Measurements from ENCODE around the gene AFF3.

The AFF3 gene

DNA sequence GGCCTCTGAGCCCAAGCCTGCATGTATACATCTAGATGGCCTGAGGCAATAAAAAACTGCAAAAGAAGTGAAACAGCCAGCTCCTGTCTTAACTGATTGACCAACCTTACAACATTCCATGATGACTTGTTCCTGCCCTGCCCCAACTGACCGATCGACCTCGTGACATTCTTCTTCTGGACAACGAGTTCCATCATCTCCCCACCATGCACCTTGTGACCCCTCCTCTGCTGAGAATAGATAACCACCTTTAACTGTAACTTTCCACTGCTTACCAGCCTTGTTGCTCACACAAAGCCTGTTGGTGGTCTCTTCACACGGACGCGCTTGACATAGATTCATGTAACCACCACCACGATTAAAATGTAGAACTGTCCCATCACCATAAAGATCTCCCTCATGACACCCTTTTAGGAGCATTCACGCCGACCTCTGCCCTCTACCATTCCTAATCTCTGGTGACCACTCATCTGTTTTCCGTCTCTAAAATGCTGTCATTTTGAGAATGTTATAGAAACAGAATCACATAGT lies 532.5 kb downstream of the AFF3 start:
- H3K4me3 ChIP-seq (ENCODE audit: low read depth in 1 of 2, low read length in 1 of 2), result no peak overlapping the region
- no peaks in the 10 kb centered on the region for H3K9me3 ChIP-seq
- TF ChIP-seq, protein P1, sequence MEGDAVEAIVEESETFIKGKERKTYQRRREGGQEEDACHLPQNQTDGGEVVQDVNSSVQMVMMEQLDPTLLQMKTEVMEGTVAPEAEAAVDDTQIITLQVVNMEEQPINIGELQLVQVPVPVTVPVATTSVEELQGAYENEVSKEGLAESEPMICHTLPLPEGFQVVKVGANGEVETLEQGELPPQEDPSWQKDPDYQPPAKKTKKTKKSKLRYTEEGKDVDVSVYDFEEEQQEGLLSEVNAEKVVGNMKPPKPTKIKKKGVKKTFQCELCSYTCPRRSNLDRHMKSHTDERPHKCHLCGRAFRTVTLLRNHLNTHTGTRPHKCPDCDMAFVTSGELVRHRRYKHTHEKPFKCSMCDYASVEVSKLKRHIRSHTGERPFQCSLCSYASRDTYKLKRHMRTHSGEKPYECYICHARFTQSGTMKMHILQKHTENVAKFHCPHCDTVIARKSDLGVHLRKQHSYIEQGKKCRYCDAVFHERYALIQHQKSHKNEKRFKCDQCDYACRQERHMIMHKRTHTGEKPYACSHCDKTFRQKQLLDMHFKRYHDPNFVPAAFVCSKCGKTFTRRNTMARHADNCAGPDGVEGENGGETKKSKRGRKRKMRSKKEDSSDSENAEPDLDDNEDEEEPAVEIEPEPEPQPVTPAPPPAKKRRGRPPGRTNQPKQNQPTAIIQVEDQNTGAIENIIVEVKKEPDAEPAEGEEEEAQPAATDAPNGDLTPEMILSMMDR (IDR thresholded peaks at IDR 0.05), result no peak
- no peaks in the 10 kb centered on the region for H3K36me3 ChIP-seq
- H3K27me3 ChIP-seq, result no peaks in the 10 kb centered on the region
- H3K27ac ChIP-seq, result no peak overlapping the region
- H3K4me1 ChIP-seq (ENCODE audit: control insufficient read depth in 1 of 2, insufficient read depth in 1 of 2, low read depth in 1 of 2, low read length in 1 of 2), result no peaks in the 10 kb centered on the region

DNA sequence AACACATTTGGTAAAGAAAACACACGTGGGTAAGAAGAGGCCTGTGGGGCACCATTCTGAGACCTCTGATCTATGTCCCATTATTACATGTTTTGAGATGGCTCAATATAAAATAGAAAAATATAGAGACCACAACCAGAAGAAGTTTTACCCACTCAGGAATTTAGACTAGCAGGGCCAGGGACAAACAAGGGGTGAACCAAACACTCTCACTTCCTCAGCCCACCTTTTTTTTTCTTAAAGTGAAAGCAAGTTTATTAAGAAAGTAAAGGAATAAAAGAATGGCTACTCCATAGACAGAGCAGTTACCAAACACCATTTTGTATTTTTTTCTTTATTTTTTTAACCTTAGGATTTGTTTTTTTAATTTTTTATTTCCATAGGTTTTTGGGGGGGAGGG lies 533.5 kb downstream of the AFF3 start:
- Histone ChIP-seq H3K27me3 (no peaks in the 10 kb centered on the region), H3K27ac (no peak overlapping the region), H3K4me1 (ENCODE audit: control insufficient read depth in 1 of 2, insufficient read depth in 1 of 2, low read depth in 1 of 2, low read length in 1 of 2) (no peaks in the 10 kb centered on the region), H3K36me3 (no peaks in the 10 kb centered on the region), H3K9me3 (no peaks in the 10 kb centered on the region), H3K4me3 (ENCODE audit: low read depth in 1 of 2, low read length in 1 of 2) (no peak overlapping the region)
- TF ChIP-seq, protein P1 (IDR thresholded peaks at IDR 0.05), result no peak

DNA sequence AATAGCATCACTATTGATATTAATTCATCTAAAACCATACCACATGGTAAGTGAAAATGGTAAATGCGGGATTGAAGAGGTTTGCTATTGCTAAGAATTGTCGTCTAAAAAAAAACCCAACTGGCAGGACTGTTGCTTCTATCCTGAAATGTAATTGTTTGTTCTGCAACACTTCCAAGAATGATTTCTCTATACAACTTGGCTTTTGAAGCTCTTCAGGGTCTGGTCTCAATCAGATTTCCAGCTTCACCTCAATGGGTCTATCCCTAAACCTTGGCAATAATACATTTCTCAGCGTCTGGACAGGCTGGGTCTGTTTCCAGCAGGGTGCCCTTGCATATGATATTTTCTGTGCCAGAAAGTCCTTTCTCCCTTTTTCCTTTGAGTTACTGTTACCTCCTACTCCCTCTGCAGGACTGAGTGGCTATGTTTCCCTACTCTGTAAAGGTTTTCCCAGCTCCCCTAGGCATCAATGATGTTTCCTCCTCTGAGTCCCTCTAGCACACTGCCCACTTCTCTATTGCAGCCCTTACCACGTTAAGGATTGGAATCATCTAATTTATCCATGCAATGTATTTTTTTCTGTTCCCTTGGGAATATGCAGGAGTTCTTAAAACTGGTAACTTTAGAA lies 534.4 kb downstream of the AFF3 start:
- Histone ChIP-seq H3K27me3 (no peaks in the 10 kb centered on the region), H3K9me3 (no peaks in the 10 kb centered on the region), H3K27ac (no peak overlapping the region), H3K36me3 (no peaks in the 10 kb centered on the region), H3K4me3 (ENCODE audit: low read depth in 1 of 2, low read length in 1 of 2) (no peak overlapping the region), H3K4me1 (ENCODE audit: control insufficient read depth in 1 of 2, insufficient read depth in 1 of 2, low read depth in 1 of 2, low read length in 1 of 2) (no peaks in the 10 kb centered on the region)
- TF ChIP-seq, protein P1 (IDR thresholded peaks at IDR 0.05), result no peak

DNA sequence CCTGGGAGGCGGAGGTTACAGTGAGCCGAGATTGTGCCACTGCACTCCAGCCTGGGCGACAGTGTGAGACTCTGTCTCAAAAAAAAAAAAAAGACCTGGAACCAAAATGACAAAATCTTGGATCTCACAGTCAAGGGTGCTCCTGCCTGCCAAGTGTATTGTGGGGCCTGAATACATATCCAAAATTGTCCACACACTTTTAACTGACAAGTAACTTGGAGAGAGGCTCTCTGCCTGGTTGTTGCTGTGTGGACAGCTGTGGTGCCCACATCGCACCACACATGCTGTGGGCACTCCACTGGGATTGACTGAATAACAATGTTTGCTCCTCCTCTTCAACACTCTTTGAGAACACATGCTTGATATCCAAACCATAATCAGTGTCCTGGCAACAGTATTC lies 534.9 kb downstream of the AFF3 start:
- Histone ChIP-seq H3K4me1 (ENCODE audit: control insufficient read depth in 1 of 2, insufficient read depth in 1 of 2, low read depth in 1 of 2, low read length in 1 of 2) (no peaks in the 10 kb centered on the region), H3K4me3 (ENCODE audit: low read depth in 1 of 2, low read length in 1 of 2) (no peak overlapping the region), H3K36me3 (no peaks in the 10 kb centered on the region), H3K27me3 (no peaks in the 10 kb centered on the region), H3K9me3 (no peaks in the 10 kb centered on the region), H3K27ac (no peak overlapping the region)
- TF ChIP-seq, protein P1 (IDR thresholded peaks at IDR 0.05), result no peak

DNA sequence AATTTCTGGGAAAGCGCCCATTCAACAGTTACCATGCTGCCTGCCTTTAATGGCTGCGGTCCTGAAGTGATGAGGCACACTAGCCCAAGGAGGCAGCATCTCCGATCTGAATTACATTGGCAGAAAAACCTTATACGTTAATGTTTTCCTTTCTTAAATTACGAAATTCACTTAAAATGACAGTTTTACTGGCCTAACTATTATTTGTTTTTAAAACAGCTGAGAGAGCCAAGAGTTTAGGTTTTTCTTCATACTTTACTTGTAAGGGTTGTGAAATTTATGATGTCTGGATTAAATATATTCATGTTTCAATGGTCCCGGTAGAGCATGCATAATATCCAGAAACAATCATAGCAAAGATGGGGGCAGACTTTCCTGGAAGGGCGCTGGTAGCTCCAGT lies 537.4 kb downstream of the AFF3 start:
- Histone ChIP-seq H3K27ac (no peak overlapping the region), H3K27me3 (no peaks in the 10 kb centered on the region), H3K4me1 (ENCODE audit: control insufficient read depth in 1 of 2, insufficient read depth in 1 of 2, low read depth in 1 of 2, low read length in 1 of 2) (no peaks in the 10 kb centered on the region), H3K36me3 (no peaks in the 10 kb centered on the region), H3K4me3 (ENCODE audit: low read depth in 1 of 2, low read length in 1 of 2) (no peak overlapping the region), H3K9me3 (no peaks in the 10 kb centered on the region)
- TF ChIP-seq, protein P1 (IDR thresholded peaks at IDR 0.05), result no peak
